HG02571 (cell line): ENCODE data around the gene TTC28.

Source experiments
- ATAC-seq: cut with Tn5 transposase; IDR thresholded peaks from one replicate; pipeline ENCODE4 v1.9.1; 2021; ENCODE audit warnings: mild to moderate bottlenecking, moderate library complexity; ENCODE audit not compliant: unreplicated experiment

TTC28 gene

DNA sequence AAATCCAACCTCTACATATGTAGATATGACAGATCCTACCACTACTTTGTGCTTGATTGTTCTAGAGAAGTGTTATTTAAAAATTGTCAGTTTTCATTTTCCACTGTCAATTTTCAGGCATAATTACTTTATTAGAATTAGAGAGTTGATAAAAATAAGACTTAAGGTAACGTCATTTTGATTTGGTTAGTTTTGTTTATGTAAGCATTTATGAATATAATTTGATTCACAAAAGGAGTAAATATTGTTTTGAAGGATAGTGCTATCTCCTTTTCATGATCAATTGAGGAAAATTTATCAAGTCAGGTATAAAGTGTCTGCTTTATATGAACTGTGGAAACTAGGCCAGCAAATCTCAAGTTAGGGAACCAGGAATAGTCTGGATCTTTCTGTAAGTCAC lies 718.0 kb downstream of the TTC28 start:
- ATAC-seq: no peak

DNA sequence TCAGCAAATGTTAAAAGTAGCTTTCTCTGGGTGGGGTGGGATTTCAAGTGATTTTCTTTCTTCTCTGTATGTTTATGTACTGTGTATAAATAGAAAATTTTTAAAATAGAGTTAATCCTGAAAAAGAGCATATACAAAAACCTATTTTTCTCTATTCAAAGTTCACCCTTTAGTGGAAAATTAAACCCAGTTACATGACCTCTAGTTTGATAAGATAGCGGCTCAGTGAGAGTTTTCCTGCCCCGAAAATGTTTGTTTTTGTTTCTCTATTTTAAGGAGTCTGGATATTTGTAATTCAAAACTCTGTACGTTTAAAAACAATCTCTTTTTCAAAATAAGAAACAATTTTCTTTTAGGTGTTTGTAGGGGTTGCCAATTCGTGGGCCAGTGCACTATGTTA lies 718.5 kb downstream of the TTC28 start:
- no peak for ATAC-seq

DNA sequence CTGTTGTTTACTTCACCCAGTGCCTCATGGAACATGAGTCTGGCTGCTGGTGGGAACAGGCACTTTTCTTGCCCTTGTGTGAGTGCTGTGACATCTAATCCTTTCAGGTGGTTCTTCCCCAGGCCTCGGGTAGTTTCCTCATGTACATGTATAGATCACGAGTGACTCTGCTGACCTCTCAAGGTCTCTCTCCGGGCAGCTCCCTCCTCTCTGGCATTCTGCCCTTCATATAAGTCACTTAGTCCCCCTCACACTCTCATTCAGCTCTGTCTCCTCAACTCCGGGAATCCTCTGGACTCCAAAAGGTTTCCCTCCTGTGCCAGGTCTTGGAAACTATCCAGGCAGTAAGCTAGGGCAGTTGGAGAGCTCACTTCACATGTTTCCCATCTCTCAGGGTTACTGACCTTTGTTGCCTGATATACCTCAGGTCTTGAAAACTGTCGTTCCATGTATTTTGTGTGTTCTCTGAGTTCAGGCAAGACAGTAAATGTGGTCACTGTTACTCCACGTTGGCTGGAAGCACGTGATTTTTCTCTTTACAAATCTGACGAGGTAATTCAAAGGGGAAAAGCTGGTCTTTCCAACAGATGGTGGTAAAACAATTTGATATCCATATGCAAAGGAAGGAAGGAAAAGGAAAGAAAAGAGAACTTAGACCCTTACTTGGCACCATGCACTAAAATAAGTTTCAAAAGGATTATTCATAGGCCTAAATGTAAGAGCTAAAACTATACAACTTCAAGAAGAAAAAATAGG lies 720.1 kb downstream of the TTC28 start:
- no peak for ATAC-seq

DNA sequence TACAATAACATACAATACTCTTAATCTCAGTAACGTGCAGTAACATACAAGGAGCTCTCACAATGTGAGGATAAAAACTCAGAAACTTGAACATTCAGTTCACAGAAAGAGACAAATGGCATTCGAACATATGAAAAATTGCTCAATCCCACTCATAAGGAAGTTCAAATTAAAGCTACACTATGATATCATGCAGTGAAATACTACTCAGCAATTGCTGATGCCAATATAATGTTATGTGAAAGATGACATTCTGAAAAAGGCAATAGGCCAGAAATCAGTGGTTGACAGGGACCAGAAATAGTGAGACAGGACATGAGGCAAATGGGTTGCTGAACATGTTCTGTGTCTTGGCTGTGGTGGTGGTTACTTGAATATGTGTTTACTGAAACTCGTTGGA lies 726.9 kb downstream of the TTC28 start:
- ATAC-seq: no peak

DNA sequence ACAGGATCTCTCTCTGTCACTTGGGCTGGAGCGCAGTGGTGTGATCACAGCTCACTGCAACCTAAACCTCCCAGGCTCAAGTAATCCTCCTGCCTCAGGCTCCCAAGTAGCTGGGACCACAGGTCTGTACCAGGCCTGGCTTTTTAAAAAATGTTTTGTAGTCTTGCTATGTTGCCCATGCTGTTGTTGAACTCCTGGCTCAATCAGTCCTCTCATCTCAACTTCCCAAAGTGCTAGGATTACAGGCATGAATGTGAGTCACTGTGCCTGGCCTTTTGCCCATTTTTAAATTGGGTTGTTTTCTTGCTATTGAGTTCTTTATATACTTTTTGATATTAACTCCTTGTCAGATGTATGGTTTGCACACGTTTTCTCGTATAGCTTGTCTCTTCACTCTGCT lies 727.5 kb downstream of the TTC28 start:
- no peak for ATAC-seq

DNA sequence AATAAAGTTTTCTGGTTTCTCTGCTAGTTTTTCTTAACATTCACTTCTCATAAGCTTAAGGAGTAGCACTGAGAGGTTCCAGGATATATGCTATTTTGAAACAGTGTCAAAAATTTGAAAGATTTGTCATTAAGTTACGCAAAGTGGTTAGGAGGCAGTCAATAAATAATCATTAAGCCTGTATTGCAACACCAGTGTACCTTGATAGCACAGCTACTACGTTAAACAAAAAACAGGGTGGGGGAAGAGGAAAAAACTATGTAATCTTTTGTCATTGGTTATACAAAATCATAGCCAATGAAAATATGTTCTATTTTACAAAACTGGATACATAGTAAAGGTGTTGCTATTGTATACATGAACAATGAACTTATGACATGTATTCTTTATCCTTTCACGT lies 730.2 kb downstream of the TTC28 start:
- no peak for ATAC-seq

DNA sequence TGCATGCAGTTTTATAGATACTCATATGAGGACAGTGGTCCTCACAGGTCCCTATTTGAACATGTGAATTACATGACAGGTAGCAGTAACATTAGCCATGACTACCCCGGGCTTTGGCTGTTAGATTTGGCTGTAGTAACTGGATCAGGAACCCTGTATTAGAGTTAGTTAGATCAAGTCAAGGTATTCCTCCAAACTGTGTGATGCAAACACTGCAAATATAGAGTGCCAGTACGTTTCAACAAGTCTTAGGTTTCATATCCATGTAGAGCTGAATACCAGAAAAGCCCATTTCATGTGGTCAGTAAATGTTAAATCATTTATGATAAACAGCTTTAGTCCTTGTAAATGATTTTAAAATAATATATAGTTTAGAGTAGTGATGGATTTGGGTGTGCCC lies 731.1 kb downstream of the TTC28 start:
- no peak for ATAC-seq

DNA sequence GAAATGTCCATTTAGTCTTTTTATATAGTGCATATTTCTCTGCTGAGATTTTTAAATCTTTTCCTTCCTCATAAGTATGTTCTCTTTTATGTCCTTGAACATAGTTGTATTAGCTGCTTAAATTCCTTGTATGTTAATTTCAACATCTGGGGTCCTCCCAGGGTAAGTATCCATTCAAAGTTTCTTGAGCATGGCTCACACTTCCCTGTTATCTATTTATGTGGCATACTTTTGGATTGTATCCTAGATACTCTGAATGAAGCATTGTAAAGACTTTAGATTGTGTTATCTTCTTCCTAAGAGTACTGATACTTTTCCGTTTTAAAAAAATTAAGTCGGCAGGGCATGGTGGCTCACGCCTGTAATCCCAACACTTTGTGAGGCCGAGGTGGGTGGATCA lies 732.2 kb downstream of the TTC28 start:
- ATAC-seq: no peak

DNA sequence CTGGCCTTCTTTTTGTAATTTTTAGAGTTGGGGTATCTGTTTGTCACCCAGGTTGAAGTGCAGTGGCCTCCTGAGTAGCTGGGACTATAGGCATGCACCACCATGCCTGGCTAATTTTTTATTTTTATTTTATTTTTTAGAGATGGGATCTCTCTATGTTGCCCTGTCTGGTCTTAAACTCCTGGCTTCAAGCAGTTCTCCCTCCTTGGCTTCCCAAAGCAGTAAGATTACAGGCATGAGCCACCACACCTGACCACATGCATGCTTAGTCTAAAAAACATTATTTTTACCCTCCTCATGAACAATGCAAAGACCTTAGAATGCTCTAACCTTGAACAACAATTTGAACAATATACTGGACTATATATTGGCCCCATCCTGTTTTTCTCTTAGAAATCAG lies 738.5 kb downstream of the TTC28 start:
- no peak for ATAC-seq

DNA sequence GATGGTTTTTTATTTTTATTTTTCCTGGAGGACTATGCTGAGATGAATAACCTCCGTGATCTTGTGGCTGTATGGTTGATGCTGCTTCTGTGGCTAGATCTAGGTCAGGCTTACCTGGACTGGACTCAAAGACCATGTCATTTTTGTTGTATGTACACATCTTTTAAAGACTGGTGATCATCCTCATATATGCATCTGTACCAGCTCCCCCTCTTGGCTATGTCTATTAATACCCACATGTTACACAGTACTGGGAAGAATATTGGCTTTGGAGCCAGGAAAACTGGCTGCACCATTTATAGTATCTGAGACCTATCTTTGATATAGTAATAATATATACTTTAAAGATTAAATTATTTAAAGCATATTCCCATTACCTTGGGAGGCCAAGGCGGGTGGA lies 742.2 kb downstream of the TTC28 start:
- no peak for ATAC-seq

DNA sequence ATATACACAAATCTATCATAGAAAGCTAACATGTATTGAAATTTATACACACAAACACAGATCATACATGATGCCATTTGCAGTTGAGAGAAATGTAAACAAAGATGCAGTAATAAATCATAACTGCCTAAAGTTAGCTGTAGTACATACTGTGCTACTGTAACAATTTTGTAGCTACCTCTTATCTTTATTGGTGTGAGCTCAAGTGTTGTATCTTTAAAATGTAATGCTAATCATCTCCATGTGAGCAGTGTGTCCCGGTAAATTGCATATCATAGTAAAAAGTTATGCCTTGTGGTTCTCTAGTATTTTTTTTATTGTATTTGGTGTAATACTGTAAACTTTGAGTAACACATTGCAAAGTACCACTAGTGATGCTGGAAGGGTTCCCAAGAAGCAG lies 743.7 kb downstream of the TTC28 start:
- ATAC-seq: no peak

DNA sequence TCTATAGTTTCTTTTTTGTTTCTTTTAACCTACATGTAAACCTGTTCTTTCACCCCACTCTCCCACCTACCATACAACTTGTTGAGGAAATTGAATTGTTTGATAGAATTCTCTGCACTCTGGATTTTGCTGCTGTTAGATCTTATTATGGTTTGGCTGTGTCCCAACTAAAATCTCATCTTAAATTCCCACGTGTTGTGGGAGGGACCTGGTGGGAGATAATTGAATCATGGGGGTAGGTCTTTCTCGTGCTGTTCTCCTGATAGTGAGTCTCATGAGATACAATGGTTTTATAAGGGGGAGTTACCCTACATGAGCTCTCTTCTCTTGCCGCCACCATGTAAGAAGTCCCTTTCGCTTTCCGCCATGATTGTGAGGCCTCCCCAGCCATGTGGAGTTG lies 745.6 kb downstream of the TTC28 start:
- no peak for ATAC-seq

DNA sequence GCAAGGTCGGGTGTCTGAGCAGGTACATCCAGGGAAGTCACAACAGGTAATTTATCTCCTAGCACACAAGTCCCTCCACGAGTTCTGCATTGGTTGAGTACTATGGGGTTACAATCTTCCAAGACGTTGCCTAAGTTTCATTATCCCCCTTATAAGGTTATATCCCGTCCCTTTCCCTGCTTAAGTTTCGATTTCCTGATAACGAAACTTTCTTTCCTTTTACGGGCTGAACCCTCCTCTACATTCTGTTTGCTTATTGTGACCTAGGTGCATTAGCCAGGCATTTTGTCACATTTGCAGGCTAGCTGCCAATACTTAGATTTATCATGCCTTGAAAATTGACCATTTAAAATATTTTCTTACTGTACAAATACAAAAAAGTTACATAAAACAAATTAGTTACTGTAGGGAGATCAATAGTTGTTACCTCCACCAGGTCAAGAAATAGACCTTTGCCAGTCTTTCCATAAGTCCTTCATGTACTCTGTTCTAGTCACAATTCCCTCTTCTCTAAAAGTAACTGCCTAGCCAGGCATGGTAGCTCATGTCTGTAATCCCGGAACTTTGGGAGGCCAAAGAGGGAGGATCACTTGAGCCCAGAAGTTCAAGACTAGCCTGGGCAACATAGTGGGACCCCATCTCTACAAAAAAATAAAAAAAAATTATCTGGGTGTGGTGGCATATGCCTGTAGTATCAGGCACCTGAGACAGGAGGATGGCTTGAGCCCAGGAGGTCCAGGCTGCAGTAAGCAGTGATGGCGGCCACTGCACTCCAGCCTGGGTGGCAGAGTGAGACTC lies 746.3 kb downstream of the TTC28 start:
- ATAC-seq: no peak

DNA sequence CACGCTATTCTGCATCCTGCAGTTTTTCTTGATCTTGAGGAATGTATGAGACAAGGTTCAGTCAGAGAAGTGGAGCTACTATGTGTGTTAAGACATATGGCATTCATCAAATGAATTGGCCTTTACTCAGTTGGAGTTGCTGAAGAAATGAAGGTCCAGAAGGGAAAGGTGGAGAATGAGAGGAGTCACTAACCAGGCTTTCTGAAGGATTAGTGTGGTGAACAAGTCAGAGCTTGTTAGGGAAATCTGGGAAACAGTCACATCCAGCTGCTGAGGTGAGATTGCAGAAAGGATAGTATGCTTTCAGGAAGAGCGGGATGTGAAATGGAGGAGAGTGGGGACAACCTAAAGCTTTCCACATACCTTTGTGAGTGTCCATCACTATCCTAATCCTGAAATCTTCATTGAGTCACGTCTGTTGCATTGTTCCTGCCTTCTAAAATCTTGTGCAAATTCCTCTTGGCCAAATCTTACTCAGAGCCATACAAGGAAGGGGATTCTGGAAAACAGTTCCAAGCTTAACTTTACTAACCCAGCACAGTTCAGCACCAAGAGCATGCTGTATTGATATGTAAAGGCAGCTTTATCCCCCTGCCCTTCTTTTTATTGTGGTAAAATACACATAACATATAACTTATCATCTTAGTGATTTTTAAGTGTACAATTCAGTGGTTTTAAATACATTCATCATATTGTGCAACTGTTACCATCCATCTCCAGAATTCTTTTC lies 749.1 kb downstream of the TTC28 start:
- ATAC-seq: no peak
